ENCODE measurements around the gene ZNF385B.

Gene ZNF385B

DNA sequence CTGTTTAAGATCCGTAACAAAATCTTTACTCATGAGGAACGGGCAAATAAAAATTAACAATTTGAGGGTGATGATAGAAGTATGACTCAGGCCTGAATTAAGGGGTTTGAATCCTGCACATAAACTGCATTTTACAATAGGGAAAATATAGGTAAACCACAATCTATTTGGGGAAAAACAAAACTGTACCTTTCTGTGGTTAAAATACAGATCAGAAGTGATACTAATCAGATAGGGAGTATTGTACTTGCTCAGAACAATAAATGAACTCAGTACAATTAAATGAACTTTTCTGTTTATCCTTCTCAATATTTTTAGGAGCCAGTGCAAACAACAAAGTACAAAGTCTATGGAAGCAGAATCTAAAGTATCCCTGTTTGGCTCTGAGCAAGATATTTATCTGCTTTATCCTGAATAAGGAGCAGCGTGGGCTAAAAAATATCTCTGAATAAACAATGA lies 287.3 kb downstream of the ZNF385B start:
- no peak for DNase-seq

DNA sequence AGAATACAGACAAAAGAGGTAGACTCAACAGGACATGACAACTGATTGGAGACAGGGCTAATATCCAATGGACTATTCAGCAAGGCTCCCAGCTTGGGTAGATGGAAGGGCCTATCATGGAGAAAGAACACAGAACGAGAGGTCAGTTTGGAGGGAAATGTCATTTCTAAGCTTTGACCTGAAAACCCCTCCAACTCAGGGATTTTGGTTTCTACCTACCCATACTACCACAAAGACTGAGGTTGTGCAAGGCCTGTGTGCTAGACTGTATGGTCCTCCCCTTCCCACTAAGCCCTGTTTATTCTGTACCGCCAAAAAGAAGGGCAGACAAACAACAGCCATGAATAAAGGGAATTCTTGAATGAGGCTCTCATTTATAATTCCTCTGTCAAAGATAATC lies 288.9 kb downstream of the ZNF385B start:
- no peak for DNase-seq

DNA sequence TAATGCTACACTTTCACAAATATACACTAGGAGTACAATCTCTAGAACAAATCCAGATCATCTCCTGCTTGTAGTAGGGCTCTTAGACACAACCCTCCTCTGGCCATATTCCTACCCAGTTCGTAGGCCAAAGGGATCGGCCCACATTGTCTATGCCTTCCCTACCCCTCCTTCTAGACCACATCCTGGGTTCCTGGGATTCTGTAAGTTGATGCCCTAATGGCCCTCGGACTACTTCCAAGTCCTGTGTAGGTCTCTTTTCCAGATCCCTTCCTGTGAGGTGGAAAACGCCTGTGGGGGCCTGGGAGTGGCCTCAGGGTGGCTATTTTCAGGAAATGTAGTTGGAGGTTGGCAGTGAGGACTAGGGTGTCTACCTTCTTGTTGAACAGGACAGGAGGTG lies 289.7 kb downstream of the ZNF385B start:
- DNase-seq, result no peak

DNA sequence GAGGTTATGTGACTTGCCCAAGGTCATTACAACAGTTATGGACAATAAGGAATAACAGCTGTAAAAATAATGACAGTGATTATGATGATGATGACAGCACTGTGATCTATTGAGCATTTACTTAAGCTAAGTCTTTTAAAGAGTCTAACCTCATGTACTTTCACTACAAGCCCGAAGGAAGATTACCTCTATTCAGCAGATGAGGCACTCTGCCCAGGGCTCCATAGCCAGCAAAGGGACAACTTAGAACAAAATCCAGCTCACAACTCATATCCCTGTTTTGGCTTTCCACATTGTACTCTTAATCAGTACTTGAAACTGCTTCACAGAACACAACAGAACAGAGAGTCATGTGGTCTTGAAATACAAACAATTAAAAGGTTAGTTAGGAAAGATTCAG lies 290.2 kb downstream of the ZNF385B start:
- DNase-seq, result no peak

DNA sequence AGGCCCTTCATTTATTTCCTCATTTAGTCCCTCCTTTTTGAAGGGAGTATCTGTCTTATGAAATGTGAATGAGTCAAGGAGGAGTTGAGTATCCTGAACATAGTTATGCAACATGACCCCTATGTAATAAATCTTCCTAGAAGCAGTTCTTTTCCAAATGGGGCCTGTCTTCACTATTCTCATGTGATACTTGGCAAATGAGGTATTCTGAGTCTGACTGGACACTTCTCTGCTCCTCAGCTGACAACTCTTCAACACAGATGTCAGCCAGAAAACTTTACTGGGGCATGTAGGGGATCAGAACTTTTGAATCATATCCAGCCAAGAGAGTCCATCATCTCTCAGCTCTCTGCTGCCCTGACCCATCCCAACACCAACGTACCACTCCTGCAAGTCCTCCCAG lies 291.6 kb downstream of the ZNF385B start:
- no peak for DNase-seq

DNA sequence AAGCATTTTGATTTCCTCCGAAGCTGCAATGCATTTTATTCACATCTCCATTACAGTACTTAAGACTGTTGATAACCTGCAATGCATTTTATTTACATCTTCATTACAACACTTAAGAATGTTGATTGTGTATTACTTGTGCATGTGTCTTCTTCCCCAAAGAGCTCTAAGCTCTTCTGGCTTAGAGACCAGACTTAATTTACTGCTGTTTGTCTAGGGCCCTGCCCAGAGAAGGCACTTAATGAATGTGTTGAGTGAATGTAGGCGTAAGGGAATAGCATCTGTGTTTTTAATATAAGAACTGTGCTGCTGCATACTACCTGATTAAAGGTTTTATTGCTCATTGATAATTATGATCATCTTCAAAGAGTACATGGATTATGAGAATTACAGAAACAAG lies 295.6 kb downstream of the ZNF385B start:
- no peak for DNase-seq

DNA sequence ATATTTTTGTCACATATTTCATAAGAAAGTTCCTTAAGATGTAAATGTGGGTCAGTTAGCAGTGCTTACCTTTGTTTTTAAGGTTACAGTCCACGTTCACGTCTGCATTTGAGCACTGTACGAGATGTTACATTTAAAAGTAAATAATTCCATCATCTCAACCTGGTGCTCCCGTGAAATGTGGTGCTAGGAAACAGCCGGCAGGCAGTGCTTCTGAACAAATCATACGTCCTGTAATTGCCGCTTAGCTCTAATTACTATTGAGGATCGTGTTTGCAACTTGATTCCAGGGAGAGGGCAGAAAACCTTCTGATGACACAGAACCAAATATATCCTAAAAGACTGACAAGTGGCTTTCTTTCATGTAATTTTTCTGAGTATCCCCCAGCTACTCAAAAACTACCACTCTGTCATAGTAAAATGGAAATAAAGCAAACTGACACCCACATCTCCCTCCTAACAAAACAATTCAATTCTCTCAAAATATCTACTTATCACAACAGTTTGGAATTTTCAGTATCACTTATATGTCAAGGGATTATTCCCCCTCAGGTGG lies 299.0 kb downstream of the ZNF385B start:
- DNase-seq, result no peak

DNA sequence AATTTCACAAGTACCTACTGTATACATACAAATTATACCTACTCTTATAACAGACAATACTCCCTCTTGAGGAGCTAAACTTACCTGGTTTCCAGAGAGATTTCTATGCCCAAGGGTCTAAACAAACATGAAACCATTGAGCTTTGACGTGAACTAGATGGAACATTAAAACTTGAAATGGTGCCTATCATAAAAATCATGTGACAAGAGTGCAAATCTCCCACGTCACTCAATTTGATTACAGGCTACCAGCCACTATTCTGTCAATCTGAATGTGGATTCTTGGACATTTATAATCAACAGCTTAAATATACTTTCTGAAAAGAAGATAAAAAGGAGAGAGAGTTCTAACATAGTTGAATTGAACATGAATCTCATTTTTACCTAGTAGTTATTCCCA lies 299.7 kb downstream of the ZNF385B start:
- DNase-seq, result no peak

DNA sequence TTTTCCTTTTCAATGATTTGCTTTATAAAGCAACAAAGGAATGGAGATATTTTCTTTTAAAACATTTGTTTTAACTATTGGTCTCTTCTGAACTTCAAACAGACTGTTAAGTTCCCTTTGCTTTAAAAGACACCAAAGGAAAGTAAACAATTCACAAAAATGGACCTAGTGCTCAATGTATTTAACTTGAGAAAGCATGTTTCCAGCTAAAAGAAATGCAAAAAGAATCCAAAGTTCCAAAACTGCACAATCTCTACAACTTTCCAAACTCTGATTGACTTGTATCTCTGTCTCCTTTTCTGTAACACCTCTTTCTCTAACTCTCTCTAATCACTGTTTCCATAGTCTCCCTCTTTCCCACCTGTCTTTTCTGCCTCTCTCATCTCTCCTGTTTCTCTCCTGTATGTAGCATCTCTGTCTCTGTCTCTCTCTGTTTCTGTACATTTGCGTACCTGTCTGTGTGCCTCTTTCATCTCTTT lies 301.1 kb downstream of the ZNF385B start:
- no peak for DNase-seq

DNA sequence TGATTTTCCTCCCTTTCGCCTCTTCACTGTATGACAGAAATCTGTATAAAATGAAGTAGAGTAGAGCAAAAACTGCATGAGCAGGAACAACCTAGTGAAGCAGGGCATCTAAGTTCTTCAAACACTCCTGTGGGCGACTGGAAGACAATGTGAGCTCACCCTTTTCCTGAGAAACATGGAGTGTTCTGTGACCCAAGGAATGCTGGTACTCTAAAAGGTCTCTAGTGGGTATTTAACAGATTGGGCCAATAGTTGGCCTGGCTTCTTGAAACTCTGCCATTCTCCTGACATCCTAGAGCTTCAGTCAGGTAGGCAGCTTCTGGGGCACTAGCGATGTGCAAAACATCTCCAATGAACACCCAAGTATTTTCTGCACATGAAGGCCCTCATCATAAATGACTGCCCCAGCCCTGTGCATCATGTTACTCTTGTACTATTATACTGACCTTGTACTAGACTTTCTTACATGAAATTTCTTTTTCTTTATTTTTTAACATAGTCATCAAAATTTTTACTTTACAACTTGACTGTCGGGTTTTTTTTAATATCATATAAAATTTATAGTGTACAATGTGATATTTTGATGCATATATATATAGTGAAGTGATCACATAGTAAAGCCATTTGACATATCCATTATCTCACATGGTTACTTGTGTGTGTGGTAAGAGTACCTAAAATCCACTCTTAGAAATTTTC lies 302.2 kb downstream of the ZNF385B start:
- DNase-seq, result no peak

DNA sequence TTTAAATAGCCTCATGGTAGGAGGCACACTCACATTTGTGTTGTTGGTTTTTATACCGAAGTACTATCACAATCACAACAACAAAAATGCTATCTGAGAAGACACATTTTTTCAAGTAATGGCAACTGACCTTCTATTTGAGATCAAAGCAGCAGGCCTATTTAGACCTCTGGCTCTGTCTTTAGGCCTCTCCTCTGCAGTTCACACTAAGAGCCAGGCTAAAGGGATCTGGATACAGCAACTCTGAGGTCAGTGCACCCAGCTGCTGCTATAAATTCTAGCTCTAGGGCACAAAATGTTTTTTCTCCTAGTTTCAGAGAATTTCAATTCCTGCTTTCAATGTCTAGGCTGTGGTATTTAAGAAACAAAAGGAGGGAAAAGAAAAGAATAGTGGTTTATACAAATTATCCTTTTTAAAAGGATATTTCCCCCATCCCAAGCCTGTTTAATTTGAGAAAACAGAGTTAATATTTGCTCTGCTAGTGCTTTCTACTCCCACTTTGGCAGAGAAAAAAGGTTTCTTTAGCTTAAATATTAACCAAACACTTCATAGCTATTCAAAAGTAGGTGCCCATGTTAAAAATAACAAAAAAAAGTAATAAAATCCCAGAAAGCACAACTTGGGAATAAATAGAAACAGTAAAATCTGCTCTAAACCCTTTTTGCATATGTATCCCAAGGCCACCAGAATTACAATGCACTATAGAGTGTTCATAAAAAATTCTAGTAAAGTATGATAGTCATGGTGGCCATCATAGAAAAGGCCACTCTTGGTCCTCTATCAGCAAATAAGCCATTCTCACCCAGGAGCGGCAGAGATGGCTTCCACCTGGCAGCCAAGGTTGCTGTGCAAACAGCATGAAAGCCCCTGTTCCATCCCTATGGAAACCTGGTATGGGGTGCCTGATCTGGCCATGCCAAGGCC lies 303.1 kb downstream of the ZNF385B start:
- no peak for DNase-seq

DNA sequence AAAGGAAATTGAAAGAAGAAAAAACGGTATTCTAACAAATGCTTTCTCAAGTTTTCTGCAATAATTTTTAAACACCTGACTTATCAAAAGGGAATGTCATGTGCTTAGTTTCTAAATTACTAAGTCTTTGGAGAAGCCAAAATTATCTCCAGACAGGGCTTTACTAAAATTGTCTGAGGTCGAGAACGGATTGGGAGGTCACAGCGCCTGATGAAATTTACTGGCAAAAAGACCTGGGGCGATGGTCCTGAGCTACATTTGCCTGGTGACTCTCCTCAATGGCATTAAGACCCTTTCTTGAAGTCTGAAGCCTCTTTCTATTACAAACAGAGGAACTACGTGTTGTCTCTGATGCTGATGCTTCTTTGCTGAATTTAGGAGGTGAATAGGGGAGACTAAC lies 305.0 kb downstream of the ZNF385B start:
- no peak for DNase-seq

DNA sequence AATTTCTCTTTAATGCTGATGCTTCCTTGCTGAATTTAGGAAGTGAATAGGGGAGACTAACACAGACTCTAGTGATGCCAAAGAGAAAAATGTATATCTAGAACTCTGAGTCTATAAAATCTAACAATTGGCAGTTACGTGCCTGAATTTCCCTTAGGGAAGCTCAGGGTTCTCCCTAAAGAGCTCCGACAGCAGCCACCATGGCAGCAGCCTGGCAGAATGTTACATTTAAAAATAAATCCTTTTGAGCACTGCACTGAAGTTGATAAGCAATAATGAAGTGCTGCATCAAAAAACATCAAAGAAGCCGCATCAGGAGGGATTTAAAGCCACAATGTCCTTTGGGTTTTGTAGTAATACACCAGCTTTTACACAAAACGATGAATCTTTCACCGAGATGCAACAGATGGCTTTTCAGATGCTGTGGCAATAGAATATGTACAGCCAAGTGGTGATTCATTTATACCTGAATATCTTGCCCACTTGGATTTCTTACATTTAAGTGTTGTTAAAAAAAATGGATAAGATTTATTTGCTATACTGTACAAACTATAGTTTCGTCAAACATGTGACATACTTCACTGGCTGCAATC lies 305.6 kb downstream of the ZNF385B start:
- DNase-seq, result no peak

DNA sequence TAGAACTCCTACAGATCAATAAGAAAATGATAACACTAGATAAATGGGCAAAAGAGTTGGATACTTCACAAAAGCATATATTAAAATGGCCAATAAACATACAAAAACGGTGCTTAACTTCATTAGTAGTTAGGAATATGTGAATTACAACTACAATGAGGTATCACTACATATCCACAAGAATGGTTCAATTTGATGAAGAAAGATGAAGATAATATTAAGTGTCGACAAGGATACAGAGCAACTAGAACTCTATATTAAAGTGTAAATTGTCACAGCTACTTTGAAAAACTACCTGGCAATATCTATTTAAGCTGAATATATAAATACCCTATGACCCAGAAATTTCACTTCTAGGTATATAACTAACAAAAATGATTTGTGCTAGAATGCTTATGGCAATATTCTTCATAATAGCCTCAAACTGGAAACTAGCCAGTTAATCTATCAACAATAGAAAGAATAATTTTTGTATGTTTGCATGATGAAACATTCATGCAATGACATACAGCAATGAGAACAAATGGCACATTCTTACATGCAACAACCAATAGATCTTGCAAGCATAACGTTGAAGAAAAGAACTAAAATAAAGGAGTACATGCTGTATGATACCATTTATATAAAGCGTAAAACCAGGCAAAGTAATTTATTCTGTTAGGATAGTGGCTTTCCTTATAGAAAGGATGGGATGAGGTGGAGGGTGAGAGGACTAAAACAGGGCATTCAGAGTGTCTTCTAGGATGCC lies 306.6 kb downstream of the ZNF385B start:
- DNase-seq, result no peak

DNA sequence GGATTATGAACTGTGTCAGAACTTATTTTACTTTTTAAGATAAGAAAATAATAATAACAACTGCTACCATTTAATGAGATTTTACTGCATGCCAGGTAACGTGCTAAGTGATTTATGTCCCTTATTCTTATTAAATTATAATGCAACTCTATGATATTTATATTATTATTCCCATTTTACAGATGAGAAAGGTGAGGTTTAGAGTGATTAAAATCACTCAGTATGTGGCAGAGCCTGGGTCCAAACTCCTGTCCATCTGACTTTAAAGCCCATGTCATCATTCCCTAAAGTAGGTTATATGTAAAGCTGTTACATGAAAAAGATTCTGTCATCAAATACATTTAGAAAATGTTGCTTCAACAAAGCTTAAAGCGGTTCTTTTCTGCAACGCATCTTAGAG lies 308.0 kb downstream of the ZNF385B start:
- no peak for DNase-seq

DNA sequence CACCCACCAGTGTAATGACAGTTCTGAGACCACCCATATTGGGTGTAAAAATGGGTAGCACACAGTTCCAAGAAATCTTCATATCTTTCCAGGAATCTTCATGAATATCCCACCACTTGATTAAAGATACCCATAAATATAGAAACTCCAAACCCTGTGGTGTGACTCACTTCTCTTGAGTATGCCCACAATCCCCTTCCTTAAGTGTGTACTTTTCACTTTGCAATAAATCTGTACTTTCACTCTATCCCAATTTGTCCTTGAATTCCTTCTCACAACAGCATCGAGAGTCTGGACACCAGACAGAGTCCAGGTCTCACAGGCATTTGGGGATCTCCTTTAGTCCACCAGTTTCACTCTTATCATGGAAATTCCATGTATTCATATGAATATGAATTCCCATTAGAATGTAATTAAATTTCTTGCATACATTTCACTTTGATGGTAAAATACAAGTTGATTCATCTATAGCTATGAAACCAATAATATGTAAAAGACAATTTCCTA lies 309.8 kb downstream of the ZNF385B start:
- no peak for DNase-seq

DNA sequence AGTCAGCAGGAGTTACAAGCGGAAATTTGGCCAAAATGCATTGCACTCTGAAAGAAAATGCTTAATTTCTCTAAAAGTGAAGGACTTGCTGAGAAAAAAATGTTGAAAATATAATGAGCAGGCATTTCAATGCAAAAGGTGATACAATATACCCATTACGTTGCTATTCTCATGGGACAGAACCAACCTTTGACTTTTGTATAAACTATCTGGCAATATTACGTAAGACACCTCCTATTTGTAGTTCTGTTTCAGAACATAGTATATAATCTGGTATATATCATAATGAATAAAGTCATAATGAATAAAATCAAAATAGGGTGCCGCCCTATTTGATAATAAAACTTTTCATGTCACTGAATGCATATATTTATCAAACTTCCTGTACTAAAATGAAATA lies 310.6 kb downstream of the ZNF385B start:
- no peak for DNase-seq

DNA sequence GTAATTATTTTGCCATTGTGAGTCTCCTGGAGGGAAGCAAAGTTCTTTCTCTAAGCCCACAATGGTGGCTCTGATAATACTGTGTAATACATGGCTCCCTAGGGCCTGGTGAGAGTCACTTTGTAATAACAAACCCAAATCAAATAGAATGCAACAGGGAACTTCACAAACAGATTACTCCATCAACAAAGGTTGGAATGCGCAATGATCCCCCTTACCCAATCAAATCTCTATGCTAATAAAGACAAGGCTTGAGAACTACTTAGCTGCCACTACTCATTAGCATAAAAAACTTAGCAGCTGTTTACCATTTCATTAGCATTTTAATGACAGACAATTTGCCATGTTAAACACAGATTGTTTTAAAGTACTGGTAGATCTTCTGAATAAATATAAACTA lies 311.2 kb downstream of the ZNF385B start:
- no peak for DNase-seq

DNA sequence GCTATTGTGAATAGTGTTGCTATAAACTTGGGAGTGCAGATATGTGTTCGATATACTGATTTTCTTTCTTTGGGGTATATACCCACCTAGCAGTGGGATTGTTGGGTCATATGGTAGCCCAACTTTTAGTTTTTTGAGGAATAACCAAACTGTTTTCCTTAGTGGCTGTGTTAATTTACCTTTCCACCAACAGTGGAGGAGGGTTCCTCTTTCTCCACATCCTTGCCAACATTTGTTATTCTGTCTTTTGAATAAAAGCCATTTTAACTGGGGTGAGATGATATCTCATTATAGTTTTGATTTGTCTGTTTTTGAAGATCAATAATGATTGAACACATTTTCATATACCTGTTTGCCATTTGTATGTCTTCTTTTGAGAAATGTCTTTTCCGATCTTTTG lies 314.8 kb downstream of the ZNF385B start:
- DNase-seq, result no peak

DNA sequence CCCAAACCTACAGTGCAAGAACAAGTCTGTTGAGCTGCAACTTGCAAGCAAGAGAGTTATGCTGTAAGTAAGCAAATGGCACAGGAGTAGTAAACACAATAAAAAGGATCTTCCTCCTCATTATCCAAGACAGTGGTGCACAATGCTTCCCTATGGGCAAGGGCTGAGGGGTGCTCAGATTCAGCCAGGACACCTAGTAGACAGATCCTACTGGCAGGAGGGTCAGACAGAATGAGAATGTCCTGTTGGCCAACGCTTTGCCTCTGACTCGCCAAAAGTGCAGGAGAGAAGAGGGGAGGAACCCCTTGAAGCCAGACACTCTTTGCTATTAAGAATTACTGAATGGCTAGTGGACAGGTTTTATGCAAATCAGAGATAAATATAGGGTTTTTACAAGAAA lies 316.4 kb downstream of the ZNF385B start:
- DNase-seq, result no peak

DNA sequence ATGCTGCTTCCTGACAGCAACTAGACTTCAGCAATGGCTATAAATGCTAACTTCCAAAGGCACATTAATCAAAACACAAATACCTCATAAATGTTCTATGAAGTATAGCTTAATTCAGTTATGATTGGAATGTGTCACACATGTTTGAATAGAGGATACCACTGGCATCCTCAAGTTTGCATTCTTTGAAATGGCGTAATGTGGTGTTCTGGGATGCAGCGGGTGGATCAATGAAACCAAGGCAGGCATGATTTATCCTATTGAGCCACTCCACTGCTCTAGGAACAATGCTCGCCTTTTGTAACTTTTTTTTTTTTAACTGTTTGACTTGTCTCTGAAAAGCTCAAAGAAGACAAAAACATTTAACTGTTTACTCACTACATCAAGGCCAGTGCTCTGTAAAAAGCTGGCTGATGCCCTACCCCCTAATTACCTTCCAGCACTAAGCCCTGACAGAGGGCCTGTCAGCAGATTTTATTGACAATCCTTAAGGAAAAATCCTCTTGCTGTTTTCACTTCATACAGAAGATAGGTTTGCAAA lies 318.0 kb downstream of the ZNF385B start:
- DNase-seq, result no peak

DNA sequence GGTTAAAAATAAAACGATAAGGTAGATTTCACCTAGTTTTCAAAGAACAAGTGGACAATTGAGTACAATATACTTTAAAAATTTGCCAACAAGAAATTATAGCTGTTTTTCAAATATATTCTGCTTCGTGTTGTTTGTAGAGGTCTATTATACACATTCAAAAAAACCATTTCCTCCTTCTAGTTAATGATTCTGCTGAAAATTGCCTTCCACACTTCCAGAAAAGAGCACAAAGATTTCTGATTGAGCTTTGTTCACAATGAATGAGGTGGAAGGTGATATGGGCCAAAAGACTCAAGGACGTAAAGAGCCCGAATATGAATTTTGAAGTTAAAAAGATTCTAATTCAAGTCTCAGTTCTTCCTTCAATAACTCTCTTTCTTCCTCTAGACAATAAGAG lies 319.8 kb downstream of the ZNF385B start:
- DNase-seq, result no peak

Data from suppressor macrophage treated with lipopolysaccharide for 4 hours (primary cell).